Eye (tissue), 1 donor: ENCODE measurements around the gene CLRN1.

Source experiments
- DNase-seq: peaks from one replicate; pipeline ENCODE4 v3.0.0-alpha.2; 2015

The CLRN1 gene

DNA sequence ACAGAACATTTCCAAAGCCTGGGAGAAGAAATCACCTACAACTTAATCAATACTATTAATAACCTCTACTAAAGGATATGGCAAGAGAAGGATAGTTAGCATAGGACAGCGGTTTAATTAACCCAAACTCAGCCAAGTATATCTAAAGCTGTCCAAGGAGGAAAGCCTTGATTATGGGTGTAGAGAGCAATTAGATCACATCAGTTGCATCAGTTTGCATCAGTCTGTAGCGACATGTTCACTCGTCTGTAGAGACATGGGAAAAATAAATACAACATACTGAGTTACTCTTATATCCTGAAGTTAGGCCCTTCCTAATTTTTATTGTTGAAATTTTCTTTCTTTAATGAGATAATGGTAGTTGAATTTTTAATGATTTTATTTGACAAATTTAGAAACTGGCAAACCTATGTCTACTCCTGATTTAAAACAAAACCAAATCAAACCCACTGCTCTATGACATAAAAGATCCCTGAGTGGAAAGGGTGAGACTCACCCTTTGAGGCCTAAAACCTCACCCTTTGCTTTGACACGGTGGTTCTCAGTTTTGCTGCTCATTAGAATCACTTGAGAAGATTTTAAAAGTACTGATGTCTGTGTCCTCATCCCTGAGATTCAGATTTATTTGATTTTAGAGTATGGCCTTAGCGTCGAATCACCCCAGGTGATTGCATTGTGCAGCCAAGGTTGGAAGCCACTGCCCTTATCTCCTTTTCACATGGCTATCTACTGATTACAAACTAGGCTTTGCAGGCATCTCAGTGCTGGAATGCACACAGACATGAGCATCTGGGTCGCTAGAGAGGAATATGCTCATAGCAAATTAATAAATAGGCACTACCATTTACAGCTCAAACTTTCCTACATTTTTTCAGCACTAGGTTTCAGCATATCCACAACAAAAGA is 2.8 kb upstream of the CLRN1 start:
- DNase-seq = peak; percentile 61

DNA sequence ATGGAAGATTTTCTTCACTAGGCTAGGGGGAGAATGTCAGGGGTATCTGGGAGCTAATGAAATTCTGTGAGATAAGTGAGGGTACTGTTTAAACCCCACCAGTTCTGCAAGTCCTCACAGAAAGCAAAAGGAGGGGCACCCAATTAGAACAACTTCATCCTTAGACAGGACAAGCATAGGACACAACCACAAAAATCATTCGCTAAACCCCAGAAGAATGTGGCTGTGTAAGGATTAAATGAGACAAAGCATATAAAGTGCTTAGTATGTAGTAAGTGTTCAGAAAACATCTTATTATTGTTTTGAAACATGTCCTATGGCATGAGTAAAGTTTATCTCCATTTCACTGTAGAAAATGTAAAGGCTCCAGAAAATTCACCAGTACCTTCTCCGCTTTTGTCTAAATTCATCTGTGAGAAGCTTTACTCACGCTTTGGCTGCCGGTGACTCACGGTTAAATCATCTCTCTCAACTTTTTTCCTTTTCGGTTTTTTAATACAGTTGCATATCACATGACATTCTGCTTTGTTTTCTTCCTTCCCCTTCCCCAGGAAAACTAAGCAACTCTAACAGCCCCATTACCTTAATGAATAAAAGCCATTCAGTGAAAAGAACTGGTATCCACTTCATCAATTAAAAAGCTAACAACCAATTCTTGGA is 1.7 kb downstream of the CLRN1 start:
- DNase-seq = peak; percentile 57

DNA sequence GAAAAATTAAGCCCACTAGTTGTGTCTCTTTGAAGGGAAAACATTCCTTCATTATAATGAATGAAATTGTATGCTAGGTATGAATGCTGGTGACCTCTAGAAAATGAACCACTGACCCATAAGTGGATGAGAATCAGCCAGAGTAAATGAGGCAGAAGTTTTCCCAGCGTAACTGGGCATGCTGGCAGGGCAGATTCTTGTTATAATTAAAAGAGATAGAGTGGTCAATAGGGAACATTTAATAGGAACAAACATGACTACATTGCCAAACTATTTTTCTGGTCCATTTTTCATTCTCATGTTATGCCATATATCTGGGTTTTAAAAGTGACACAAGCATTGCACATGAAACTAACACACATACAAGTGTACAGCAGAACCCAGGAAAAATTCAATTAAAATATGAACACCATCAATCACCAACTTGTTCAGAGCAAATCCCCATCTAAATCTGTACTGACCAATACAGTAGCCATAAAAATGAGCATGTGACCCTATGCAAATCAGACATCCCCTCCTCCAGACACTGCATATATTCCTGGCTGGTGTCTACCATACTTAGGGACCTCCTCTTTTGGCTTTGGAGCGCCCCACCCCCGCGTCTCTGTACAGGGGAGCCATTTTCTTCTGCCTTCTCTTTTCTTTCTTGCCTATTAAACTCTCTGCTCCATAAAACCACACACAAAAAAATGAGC is 4.0 kb downstream of the CLRN1 start:
- DNase-seq = peak; percentile 93

DNA sequence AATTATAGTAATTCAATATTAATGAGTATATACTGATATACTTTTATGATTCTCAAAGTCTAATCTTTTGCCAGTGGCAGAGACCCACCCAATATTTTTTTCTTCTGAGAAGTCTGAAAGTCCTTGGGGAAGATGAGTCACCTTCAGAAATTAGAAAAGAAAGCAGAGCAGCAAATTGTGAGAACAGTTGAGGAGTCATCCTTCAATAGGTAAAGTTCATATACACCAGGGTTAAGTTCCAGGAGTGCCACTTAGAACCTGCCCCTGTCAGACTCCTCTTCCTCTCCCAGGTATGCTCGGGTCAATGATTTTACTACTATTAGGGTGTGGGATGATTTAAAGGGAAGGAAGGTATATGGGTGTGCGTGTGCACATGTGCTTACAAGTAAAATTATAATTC is 7.1 kb downstream of the CLRN1 start:
- DNase-seq = no peak

DNA sequence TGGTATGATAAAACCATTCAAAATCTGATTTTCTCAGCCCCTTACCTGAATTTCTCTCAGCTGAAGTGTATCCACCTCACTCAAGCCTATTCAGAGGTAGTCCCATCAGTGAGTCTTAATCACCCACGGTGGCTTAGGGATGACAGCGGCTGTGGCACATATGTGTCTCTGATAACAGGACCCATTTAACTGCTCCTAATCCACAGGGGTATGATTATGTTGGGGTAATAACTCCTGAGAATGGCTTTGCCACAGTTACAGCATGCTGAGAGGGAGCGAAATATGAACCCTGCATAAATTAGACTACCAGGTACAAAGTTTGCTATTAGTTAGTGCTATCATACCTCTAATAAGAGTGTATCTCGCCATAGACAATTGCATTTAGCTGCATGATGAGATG is 10.6 kb downstream of the CLRN1 start:
- DNase-seq = no peak

DNA sequence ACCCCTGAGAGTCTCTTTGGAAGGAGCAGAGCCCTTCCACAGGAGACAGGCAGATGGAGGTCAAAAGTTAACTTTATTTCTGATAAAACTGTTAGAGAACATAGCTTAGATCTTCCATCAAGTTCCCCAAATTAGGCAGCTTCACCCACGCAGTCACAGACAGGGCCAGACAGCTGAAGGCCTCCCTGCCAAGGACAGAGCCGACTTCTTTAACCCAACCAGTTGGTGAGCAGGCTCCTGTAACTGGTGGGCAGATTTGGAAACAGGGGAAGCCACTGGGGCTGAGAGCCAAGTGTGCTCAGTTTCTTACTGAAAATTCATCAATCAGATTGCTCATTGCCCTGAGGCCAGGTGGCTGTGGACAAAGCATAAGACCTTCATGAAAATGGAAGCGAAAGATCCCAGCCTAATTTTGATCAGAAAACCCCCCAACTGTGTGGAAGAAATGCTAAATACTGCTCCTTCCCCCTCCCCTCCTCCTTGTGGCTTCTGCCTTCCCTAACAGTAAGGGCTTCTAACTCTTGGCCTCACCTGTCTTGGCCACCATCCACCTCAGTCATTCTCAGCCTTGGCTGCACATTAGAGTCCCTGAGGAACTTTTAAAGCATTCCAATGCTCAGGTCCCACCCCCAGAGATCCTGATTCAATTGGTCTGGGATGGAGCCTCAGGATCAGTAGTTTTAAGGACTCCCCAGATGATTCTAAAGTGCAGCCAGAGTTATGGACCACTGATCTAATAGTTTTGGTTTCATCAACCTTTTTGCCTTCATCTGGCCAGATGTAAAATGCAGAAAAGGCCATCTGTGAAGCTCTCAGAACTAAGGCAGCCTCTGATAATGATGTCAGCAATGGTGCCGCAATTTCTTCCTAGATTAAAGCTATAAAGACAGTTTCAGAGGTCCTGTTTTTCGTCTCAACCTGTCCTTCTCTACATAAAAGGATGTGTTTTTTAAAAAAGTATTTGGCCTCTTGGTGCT is 11.5 kb downstream of the CLRN1 start:
- no peak for DNase-seq

DNA sequence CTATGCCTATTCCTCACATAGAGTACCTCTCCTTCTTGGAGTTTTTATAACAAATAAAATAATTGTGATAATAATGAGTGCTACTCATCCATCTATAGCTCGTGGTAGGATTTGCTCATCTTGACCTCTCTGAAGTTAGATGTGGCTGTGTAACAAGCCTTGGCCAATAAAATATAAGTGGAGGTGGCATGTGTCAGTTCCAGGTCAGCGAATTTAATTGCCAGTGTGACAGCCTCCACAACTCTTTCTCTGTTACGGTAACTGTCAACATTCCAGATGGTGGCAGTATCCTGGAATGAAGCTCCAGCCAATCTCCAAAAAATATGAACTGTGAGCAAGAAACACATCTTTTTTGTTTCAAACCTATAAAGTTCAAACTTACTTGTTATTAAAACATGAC is 13.8 kb downstream of the CLRN1 start:
- DNase-seq = peak; percentile 84

DNA sequence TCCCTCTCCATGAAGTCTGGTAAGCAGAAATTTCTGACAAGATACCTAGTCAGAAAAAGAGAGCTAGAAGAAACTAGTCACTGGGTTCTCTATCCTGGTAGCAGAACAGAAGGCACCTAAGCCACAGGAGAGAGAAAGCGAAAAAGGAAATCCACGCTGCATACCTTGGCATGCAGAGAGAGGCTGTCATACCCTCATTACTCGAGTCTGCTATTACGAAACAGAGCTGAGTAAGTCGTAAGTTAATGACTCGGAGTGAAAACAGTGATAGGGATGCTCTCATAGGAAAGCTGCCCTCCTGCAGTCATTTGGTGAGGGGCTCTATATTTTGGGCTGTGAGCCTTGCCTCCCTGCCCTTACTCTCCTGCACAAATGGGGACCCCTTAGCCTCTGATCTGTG is 16.2 kb downstream of the CLRN1 start:
- no peak for DNase-seq

DNA sequence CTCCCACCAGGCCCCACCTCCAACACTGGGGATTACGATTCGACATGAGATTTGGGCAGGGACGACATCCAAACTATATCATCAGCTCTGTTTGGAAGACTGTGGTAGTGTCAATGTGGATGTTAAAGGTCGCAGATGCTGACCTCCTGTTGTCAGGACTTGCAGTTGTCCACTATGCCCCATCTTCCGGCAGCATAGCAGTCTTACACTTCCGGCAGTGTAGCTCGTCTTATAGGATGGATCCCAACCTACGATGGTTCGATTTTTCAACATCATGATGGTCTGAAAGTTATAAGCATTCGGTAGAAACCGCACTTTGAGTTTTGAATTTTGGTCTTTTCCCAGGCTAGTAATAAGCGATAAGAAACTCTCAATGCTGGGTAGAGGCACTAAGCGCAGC is 20.6 kb downstream of the CLRN1 start:
- no peak for DNase-seq

DNA sequence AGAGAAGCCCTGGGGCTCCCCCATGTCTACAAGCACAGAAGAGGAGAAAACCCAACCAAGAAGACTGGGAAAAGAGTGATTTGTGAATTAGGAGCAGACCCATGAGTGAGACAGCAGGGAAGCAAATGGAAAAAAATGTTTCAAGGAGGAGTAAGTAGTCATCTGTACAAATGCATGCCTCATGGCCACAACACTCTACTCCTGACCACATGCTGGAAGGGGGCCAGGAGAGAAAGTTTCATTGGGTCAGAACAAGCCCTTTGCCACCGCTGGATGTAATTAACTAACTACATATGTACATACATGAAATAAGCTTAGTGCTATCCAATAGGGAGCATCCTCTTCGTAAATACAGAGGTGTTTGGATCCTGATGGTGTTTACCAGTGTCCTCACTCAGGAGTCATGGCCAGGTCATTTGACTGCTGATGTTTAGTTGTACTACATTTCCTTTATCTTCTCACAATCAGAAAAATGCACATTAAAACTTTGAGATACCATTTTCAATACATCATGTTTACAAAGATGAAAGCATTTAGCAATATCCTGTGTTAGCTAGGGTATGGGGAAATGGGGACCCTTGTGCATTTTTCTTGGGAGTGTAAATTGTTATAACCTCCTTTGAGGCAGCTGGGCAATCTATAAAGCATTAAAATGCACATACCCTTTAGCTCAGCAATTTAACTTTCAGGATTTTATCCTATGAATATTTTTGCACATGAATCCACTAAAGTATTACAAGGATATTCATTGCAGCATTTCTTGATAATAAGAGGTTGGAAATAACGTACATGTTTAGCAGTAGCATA is 27.1 kb downstream of the CLRN1 start:
- no peak for DNase-seq

DNA sequence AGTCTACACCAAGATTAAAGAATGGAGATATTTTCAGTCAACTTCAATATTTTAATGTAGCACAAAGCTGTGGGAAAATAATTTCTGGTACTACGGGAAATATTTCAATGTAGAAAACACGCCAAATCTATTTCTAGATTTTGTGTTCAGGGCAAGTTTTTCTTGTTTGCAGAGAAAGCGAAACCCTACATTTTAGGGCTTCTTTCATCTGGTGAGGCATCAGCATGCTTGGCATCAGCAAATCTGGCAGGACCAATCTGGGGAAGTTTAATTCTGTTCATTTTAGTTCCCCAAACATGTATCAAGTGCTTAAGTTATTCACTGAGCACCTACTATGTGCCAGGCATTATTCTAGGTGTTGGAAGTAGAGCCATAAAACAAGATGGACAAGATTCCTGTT is 30.3 kb downstream of the CLRN1 start:
- no peak for DNase-seq

DNA sequence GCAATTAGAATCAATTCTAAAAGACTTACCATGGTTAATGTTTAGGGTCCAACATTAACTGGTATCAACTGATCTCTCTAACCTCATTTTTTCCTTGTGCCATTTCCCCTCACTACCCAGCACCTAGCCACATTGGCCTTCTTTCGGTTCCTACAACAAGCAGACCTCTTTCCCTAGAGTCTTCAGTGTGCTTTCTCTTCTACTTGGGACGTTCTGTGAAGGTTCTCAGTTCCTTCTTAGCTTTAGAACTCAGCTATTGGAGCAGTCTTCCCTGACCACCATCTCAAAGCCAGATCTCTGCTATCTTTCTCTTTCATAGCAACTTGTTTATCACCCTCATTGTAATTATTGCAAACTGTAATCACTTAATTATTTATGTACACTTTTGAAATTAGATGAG is 35.8 kb downstream of the CLRN1 start:
- DNase-seq = no peak

DNA sequence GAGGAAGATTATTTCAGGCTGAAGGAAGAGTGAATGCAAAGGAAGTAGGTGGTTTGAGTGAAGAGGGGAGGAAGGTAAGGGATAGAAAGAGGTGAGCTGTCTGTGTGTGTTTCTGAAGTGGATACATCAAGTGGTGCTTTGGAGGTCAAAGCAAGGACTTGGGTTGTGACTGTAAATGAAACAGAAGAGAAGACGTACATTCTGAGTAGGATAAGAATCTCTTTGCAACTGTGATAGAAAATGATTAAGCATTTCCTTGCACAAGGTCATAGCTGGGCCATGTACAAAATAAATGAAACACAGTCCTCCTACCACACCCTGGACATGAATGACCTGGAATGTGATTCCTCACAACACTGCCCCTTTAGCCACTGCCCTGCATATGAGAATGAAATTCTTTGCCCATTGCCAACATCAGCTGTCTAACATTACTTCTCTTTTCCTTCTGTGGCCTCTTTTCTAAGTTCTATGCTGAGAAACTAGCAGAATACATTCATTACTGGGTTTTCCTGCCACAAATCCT is 39.0 kb downstream of the CLRN1 start:
- DNase-seq = no peak

DNA sequence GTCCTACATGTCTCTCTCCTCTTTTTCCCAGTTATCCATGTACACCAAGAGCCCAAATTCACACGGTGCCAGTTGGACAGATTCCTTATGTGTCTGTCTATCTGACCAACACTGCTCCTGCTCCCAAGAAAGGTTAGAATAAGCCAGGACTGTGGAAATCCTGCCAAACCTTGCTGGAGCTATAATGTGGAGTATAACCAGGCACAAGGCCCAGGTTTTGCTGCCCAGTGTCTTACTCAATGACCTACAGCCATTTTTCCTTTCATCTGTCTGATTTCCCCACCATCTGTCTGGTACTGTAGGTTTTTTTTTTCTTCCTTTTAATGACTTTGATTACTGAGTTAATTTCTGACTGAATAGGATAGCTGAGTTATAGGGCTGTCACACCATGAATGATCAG is 40.8 kb downstream of the CLRN1 start:
- no peak for DNase-seq

DNA sequence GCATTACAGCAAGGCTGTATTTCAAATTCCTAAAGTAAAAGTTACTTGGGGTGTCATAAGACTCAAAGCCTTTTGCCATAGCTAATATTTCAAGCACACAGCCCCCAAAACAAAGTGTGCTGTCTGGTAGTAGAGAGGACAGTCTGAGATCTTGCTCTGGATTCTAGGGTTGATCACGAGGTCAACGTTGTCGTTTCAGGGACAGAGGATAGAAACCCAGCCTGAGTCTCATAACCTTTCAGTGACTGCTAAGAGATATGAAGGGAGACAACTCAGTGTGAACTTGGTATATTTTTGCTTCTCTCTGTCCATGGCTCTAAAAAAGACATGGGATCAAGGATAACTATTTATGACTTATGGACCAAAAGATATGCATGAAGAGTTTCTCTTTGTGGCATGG is 41.7 kb downstream of the CLRN1 start:
- DNase-seq = no peak

DNA sequence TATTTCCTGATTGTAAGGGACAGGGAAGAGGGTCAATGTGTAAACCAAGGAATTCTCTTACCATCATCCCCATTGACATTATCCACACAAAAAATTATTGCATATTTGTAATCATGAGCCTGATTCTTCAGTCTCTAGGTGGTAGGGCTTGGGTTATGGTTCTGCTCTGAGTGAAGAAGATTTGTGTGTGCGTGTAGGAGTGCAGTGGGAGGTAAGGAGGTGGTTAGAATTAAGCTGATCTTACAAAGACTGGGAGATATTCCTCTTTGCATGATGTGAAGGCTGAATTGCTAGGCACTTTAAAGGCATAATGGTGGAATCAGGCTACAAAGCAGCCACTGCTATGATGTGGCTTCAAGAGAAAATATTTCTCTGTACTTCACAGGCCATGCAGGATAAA is 44.3 kb downstream of the CLRN1 start:
- DNase-seq = no peak

DNA sequence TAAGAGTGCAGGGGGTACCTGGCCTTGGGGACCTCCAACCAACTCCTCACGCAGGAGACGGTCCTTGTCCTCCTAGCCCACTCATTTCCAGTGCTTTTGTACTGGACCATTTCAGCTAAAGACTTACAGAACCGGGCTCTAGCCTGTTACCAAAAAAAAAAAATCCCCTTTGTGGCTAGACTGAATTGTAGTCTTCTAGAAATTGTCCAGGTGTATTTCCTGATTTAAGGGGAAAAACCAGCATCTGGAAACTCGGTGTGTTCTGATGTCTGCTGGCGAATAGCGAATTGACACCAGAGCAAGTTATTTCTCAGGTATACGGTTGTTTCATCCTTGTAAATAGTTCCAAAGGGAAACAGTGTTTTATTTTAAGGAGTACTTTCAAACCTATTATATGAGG is 46.2 kb downstream of the CLRN1 start:
- DNase-seq = no peak

DNA sequence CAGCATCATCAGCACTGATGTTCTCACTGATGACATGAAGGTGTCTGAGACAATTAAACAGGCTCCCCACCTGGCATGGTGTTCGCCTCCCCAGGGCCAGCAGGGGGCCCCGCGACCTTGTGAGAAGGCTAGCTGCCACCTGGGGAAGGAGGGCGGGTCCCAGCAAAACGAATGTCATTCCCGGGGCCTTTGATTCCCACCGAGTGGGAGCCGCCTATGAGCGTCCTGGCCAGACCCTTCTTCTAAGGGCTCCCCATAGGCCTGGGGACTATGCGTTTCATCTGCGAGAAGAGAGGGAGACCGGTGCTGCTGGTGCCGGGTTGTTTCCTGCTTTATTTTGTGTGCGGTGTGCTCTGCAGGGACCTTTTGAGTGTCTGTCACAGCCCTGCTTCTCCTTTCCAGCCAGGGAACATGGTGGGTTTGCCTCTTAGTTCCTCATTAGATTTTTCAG is 46.8 kb downstream of the CLRN1 start:
- DNase-seq = peak; percentile 67

DNA sequence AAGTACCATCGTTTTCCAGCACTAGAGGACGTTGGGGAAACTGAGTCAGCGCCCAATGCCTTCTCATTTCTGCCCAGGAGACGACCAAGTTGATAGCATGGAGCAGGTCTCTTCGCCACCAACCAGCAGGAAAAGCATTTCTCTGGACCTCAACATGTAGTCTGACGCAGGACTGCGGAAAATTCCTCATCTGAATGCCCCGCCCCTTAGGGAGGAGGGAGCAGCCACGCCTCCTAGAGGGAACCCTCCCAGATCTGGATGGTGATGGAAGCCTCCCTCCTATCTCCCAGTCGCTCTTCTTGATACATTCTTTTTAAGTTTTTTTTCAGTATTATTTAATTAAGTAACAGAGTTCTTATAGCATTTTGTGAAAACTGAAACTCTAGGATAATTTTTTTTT is 49.9 kb downstream of the CLRN1 start:
- no peak for DNase-seq

DNA sequence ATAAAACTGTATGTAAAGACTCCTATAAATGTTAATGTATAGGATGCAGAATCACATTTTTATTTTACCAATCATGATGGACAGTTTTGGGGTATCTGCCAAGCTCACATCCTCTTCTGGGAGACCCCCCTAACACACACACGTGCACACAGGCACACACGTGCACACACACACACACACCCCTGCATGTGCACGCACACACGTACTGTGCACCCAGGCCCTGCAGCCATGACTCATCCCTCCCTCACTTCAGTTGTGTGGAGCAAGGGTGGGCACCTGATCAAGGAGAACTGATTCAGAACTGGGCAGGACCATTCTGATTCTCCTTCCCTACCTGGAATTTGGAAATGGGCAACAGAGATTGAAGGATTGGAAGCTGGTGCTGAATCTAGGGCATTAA is 51.3 kb downstream of the CLRN1 start:
- no peak for DNase-seq

DNA sequence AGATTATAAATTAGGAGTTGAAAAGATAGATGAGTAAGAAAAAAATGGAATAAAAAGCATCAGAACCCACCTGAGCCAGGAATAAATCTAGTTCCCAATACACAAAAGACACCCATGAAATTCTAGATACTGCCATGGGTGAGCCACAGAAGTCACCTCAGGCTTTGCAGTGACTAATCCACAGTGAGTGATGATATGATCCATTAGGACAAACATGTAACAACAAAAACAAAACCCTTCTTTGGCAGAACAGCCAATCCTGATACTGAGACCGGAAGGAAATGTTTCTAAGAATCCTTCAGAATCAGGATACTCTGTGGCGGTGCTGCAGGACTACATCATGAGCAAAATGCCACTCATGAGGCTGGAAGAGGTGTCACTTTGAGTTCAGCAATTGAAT is 52.3 kb downstream of the CLRN1 start:
- no peak for DNase-seq
